ENCODE measurements around the gene GOSR1.
"Not testable (repeated sequence)": the region's sequence is repeated elsewhere in the genome, so short reads cannot be mapped to it uniquely, and the experiment has no call there.

GOSR1 gene

GRCh38 chr17:30549181-30549580 is 72.0 kb downstream of the GOSR1 start:
- DNase-seq: not testable (repeated sequence)

- DNase-seq: no peak
Observed at GRCh38 chr17:30549864-30550511, 72.8 kb downstream of the GOSR1 start.

GRCh38 chr17:30550512-30551273 is 73.5 kb downstream of the GOSR1 start:
- no peak for DNase-seq

- not testable (repeated sequence) for DNase-seq
Observed at GRCh38 chr17:30551274-30551995, 74.2 kb downstream of the GOSR1 start.

GRCh38 chr17:30551996-30552339 is 74.8 kb downstream of the GOSR1 start:
- no peak for DNase-seq

- no peak for DNase-seq
Observed at GRCh38 chr17:30552994-30553566, 75.9 kb downstream of the GOSR1 start.

GRCh38 chr17:30553823-30554440 is 76.7 kb downstream of the GOSR1 start:
- DNase-seq: not testable (repeated sequence)

GRCh38 chr17:30554839-30555751 is 77.9 kb downstream of the GOSR1 start:
- no peak for DNase-seq

GRCh38 chr17:30555942-30556341 is 78.7 kb downstream of the GOSR1 start:
- DNase-seq: no peak

- no peak for DNase-seq
Observed at GRCh38 chr17:30556374-30557332, 79.4 kb downstream of the GOSR1 start.

- no peak for DNase-seq
Observed at GRCh38 chr17:30557916-30558685, 80.9 kb downstream of the GOSR1 start.

- no peak for DNase-seq
Observed at GRCh38 chr17:30558686-30559545, 81.7 kb downstream of the GOSR1 start.

- no peak for DNase-seq
Observed at GRCh38 chr17:30559656-30560055, 82.4 kb downstream of the GOSR1 start.

GRCh38 chr17:30560117-30561026 is 83.2 kb downstream of the GOSR1 start:
- not testable (repeated sequence) for DNase-seq

- not testable (repeated sequence) for DNase-seq
Observed at GRCh38 chr17:30561766-30562165, 84.6 kb downstream of the GOSR1 start.

- not testable (repeated sequence) for DNase-seq
Observed at GRCh38 chr17:30563131-30563904, 86.1 kb downstream of the GOSR1 start.

GRCh38 chr17:30563905-30564390 is 86.7 kb downstream of the GOSR1 start:
- DNase-seq: not testable (repeated sequence)
